Tibial nerve (tissue), 4 donors: ENCODE results near the gene GNB1L. TPM values are rescaled to one million over a fixed set of nuclear protein-coding genes. Genes with fewer than 3 reads are reported as not detected.

Experiments
- DNase-seq, 2 donors: peaks; one replicate each; pipeline ENCODE4 v3.0.0-alpha.2; 2019; ENCODE audit warnings: low spot score in 2 of 2
- H3K27ac ChIP-seq, 4 donors: fragments of 200-600 bp; sonication (generic) in 3 of 4; one replicate each; pipeline ENCODE4 v1.5.1; 2017 to 2019; ENCODE audit warnings: mild to moderate bottlenecking in 1 of 4
- H3K27me3 ChIP-seq, 2 donors: fragments of 200-600 bp; sonication (generic) in 1 of 2; one replicate each; pipeline versions ENCODE4 v1.5.1 to v1.6.0; 2017 to 2019
- H3K36me3 ChIP-seq, 3 donors: fragments of 200-600 bp; sonication (generic); one replicate each; pipeline ENCODE4 v1.5.1; 2018 to 2019
- H3K4me1 ChIP-seq, 4 donors: fragments of 200-600 bp; sonication (generic) in 3 of 4; one replicate each; pipeline ENCODE4 v1.5.1; 2017 to 2019
- H3K4me3 ChIP-seq, 4 donors: fragments of 200-600 bp; sonication (generic) in 3 of 4; one replicate each; pipeline ENCODE4 v1.5.1; 2017 to 2019; ENCODE audit warnings: mild to moderate bottlenecking in 1 of 4, moderate library complexity in 1 of 4
- H3K9me3 ChIP-seq, 4 donors: fragments of 200-600 bp; sonication (generic) in 3 of 4; one replicate each; pipeline ENCODE4 v1.5.1; 2017 to 2019
- CTCF ChIP-seq, 5 experiments: fragments of 200-600 bp in 3 of 5; fragments of 450-650 bp in 2 of 5; sonication (generic) in 3 of 5; IDR thresholded peaks; one replicate each; pipeline ENCODE4 v1.5.1; 2016 to 2019; ENCODE audit warnings: antibody characterized with exemption in 5 of 5, mild to moderate bottlenecking in 3 of 5, moderate library complexity in 2 of 5
- EP300 ChIP-seq, 2 donors: sonication (generic); formaldehyde crosslinking; IDR thresholded peaks; one replicate each; pipeline ENCODE4 v1.6.1; 2017; ENCODE audit warnings: antibody characterized with exemption in 2 of 2, mild to moderate bottlenecking in 1 of 2
- POLR2A ChIP-seq, 2 donors: fragments of 450-650 bp; IDR thresholded peaks; one replicate each; pipeline ENCODE4 v1.6.1; 2017; ENCODE audit warnings: antibody characterized with exemption in 2 of 2, mild to moderate bottlenecking in 2 of 2, moderate library complexity in 2 of 2
- WGBS, 2 donors: methylation state at CpG; one replicate each; pipeline ENCODE4 v1.1.5; 2018; 5-methylcytosine and 5-hydroxymethylcytosine counted together
- total RNA-seq, 4 donors: library from RNA; depleted of rRNA; stranded (reverse); fragments of >200 nt; gene quantifications; one replicate each; pipeline ENCODE4 v1.1.0, GENCODE V29; 2016

Gene GNB1L
- total RNA-seq, 4 donors from 2014 or later, result 2.9 to 8.1 (median 6.3) TPM

GRCh38 chr22:19807161-19807913 is 47.3 kb downstream of the GNB1L start:
- no peak for DNase-seq
- peaks cover 0 to 32% (median 0%) of the 10 kb centered on the region in 3 donors for H3K36me3 ChIP-seq
- TF ChIP-seq EP300 (IDR thresholded peaks at IDR 0.05) (no peak), CTCF (IDR thresholded peaks at IDR 0.05) (no peak), POLR2A (IDR thresholded peaks at IDR 0.05) (no peak)
- H3K27me3 ChIP-seq, result no peaks in the 10 kb centered on the region
- no peaks in the 10 kb centered on the region for H3K9me3 ChIP-seq
- no peak overlapping the region for H3K27ac ChIP-seq
- 83 to 93% methylated on average over 7 of the region's 15 CpGs for WGBS, 2 donors
- peaks cover 0 to 32% (median 0%) of the 10 kb centered on the region in 4 donors for H3K4me1 ChIP-seq
- H3K4me3 ChIP-seq, result no peak overlapping the region

DNA sequence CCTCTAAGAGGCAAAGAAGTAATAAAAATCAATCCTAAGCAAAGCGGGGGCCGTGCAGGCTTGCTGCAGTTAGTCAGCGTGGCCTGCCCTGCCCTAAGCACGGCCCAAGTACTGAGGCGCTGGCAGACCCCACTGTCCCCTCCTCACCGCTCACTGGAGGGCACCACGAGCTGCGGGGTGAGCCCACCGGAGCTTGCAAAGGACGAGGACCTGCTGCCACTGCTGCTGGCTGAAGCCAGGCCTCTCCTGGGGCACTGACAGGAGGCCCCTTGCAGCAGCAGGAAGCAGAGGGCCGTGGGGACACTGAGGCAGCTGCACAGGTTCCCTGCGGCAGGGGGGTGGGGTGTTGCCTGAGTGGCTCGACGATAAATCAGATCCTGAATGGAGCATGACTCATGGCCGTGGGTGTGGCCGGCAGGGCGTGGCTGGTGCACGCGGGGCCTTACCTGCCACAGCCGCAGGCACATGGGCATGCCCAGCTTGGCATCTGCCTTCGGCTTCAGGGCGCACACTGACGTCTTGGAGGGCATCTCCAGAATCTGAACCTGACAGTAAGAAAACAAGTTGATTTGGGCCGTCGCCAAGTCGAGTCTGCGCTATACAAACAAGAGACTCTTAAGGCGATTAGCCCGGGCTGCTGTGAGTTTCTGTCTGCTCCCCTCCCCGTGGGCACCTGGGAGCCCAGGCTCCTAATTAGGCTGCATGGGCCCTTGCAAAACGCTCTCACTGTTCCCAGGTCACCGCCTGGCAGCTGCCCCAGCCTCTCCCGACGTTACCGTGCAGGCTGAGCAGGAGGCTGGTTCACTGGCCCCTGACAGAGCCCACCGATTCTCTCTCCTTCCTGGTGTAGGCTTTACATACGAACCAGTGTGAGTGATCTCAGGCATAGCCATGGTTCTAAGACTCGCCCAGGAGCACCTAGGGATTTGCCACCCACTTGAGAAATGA is 48.2 kb downstream of the GNB1L start:
- DNase-seq, result peak in 1 of 2 donors; percentile 26
- Histone ChIP-seq H3K4me1 (peaks cover 0 to 29% (median 0%) of the 10 kb centered on the region in 4 donors), H3K27me3 (no peaks in the 10 kb centered on the region), H3K4me3 (no peak overlapping the region), H3K36me3 (peaks cover 0 to 31% (median 0%) of the 10 kb centered on the region in 3 donors), H3K9me3 (no peaks in the 10 kb centered on the region), H3K27ac (no peak overlapping the region)
- TF ChIP-seq CTCF (IDR thresholded peaks at IDR 0.05) (no peak), EP300 (IDR thresholded peaks at IDR 0.05) (no peak), POLR2A (IDR thresholded peaks at IDR 0.05) (no peak)
- WGBS, 2 donors, result 51 to 59% methylated on average over 27 to 35 of the region's 38 CpGs

DNA sequence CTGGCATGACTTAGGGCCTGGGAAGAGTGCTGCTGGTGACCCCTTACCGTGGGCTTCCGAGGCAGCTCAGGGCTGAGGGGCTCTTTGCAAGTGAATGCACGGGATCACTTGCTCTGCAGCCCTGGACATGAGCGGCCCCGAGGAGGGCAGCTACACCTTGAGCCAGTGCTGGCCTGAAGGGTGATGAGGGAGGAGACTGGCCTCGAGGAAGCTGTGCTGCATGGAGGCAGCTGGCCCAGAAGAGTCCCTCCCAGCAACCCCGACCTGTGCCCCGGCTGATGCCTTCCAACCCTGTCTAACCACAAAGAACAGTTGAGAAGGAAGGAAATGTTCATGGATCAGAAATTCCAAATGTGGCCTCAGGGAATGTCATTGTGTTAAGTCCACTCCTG is 48.9 kb downstream of the GNB1L start:
- Histone ChIP-seq H3K9me3 (no peaks in the 10 kb centered on the region), H3K27me3 (no peaks in the 10 kb centered on the region), H3K4me1 (peaks cover 0 to 22% (median 0%) of the 10 kb centered on the region in 4 donors), H3K4me3 (no peak overlapping the region), H3K36me3 (peaks cover 0 to 37% (median 0%) of the 10 kb centered on the region in 3 donors), H3K27ac (no peak overlapping the region)
- no peak for DNase-seq
- WGBS, 2 donors, result 61 to 75% methylated on average over 8 of the region's 8 CpGs
- no peak for TF ChIP-seq POLR2A (IDR thresholded peaks at IDR 0.05)

- no peak overlapping the region for H3K4me3 ChIP-seq
- TF ChIP-seq EP300 (IDR thresholded peaks at IDR 0.05), result no peak
- peaks cover 0 to 49% (median 0%) of the 10 kb centered on the region in 3 donors for H3K36me3 ChIP-seq
- no peaks in the 10 kb centered on the region for H3K9me3 ChIP-seq
- WGBS, 2 donors, result 97 to 100% methylated on average over 3 to 6 of the region's 8 CpGs
- DNase-seq, result no peak
- no peaks in the 10 kb centered on the region for H3K27me3 ChIP-seq
- H3K27ac ChIP-seq, result no peak overlapping the region
- H3K4me1 ChIP-seq, result peaks cover 0 to 34% (median 0%) of the 10 kb centered on the region in 4 donors
These were observed 50.9 kb downstream of the GNB1L start for GRCh38 chr22:19803736-19804267.

DNA sequence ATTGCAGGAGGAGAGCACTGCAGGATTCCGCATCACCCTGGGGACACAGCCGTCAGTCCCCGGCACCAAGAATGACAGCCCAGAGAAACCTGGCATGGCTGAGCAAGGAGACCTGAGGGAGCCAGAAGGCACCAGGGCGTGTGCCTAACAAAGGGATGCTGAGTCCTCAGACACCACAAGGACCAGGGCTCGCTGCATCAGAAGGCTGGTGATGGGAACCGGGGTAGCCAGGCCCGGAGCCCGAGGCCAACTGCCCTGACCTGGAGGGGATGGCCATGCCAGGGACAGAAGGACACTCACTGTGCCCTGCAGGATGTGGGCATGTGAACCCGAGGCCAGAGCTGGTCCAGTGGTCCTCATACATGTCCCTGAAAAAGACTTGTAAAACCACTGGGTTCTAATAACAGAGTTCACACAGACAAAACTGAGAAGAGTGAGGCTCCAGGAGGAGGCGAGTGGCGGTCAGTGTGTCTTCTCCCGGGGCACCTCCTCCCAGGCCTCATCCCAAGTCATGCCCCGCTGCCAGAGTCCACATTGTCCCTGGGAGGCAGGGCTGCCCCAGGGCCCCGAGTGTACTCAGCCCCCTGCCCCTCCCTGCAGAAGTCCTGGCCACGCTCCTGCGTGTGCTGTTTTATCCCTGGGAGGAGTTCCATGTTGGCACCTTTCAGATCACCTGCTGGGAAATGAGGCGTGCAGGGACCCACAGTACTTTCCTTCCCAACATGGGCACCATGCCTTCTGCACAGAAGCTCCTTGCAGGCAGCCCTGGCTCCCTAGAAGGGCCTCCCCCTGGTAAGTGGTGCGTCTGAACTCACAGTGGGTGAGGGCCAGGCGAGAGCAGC is 51.6 kb downstream of the GNB1L start:
- DNase-seq, result no peak
- TF ChIP-seq POLR2A (IDR thresholded peaks at IDR 0.05) (no peak), EP300 (IDR thresholded peaks at IDR 0.05) (no peak), CTCF (IDR thresholded peaks at IDR 0.05) (no peak)
- Histone ChIP-seq H3K4me1 (peaks cover 0 to 36% (median 0%) of the 10 kb centered on the region in 4 donors), H3K9me3 (no peaks in the 10 kb centered on the region), H3K27me3 (no peaks in the 10 kb centered on the region), H3K36me3 (peaks cover 0 to 49% (median 0%) of the 10 kb centered on the region in 3 donors), H3K27ac (no peak overlapping the region), H3K4me3 (no peak overlapping the region)
- 85 to 95% methylated on average over 13 to 17 of the region's 19 CpGs for WGBS, 2 donors
